Muscle layer of colon (tissue), 2 donors: ENCODE data around the gene C8B.

Experiments used
- H3K27ac ChIP-seq: one replicate; pipeline ENCODE4 v1.7.0; 2013; ENCODE audit warnings: low read depth, mild to moderate bottlenecking, low read length, moderate library complexity
- H3K27me3 ChIP-seq, 2 donors: one replicate each; pipeline ENCODE4 v1.7.0; 2013; ENCODE audit warnings: low read length in 2 of 2, mild to moderate bottlenecking in 2 of 2; ENCODE audit not compliant: insufficient read depth in 2 of 2, control insufficient read depth in 1 of 2
- H3K36me3 ChIP-seq: one replicate; pipeline ENCODE4 v1.7.0; 2013; ENCODE audit warnings: mild to moderate bottlenecking, low read length; ENCODE audit not compliant: insufficient read depth
- H3K4me1 ChIP-seq: one replicate; pipeline ENCODE4 v1.7.0; 2013; ENCODE audit warnings: mild to moderate bottlenecking, low read length; ENCODE audit not compliant: insufficient read depth
- H3K4me3 ChIP-seq, 2 donors: one replicate each; pipeline ENCODE4 v1.7.0; 2013; ENCODE audit warnings: low read length in 2 of 2, low read depth in 1 of 2, mild to moderate bottlenecking in 1 of 2, moderate library complexity in 1 of 2
- H3K9ac ChIP-seq: one replicate; pipeline ENCODE4 v1.7.0; 2013; ENCODE audit warnings: low read length
- H3K9me3 ChIP-seq: one replicate; pipeline ENCODE4 v1.7.0; 2013; ENCODE audit warnings: mild to moderate bottlenecking, low read length
- donor health status: abdominal sarcoma.
- donor health status: Adenocarcinoma of cecum.

Gene C8B

GRCh38 chr1:56927986-56928385, 37.8 kb downstream of the C8B start:
- Histone ChIP-seq H3K9me3 (no peaks in the 10 kb centered on the region), H3K4me3 (no peak overlapping the region), H3K9ac (no peak overlapping the region), H3K4me1 (no peaks in the 10 kb centered on the region), H3K27me3 (no peaks in the 10 kb centered on the region), H3K27ac (no peak overlapping the region), H3K36me3 (no peaks in the 10 kb centered on the region)

- Histone ChIP-seq H3K4me1 (no peaks in the 10 kb centered on the region), H3K4me3 (no peak overlapping the region), H3K9me3 (no peaks in the 10 kb centered on the region), H3K27ac (no peak overlapping the region), H3K36me3 (no peaks in the 10 kb centered on the region), H3K27me3 (no peaks in the 10 kb centered on the region), H3K9ac (no peak overlapping the region)
Measured at GRCh38 chr1:56927171-56927570, 38.6 kb downstream of the C8B start.

- no peaks in the 10 kb centered on the region for H3K36me3 ChIP-seq
Measured at GRCh38 chr1:56925193-56925592, 40.6 kb downstream of the C8B start.

GRCh38 chr1:56924116-56924515, 41.7 kb downstream of the C8B start:
- Histone ChIP-seq H3K27me3 (no peaks in the 10 kb centered on the region), H3K27ac (no peak overlapping the region), H3K9ac (no peak overlapping the region), H3K4me1 (no peaks in the 10 kb centered on the region), H3K36me3 (no peaks in the 10 kb centered on the region), H3K9me3 (no peaks in the 10 kb centered on the region), H3K4me3 (no peak overlapping the region)

More at GRCh38 chr1:56925193-56925592, 40.6 kb downstream of the C8B start:
- no peaks in the 10 kb centered on the region for H3K27me3 ChIP-seq
- no peak overlapping the region for H3K27ac ChIP-seq
- no peaks in the 10 kb centered on the region for H3K4me1 ChIP-seq
- no peak overlapping the region for H3K4me3 ChIP-seq
- H3K9ac ChIP-seq, result no peak overlapping the region
- no peaks in the 10 kb centered on the region for H3K9me3 ChIP-seq

- no peaks in the 10 kb centered on the region for H3K36me3 ChIP-seq
- H3K27ac ChIP-seq, result no peak overlapping the region
- no peak overlapping the region for H3K4me3 ChIP-seq
- no peaks in the 10 kb centered on the region for H3K27me3 ChIP-seq
- H3K9me3 ChIP-seq, result no peaks in the 10 kb centered on the region
- H3K4me1 ChIP-seq, result no peaks in the 10 kb centered on the region
- H3K9ac ChIP-seq, result no peak overlapping the region
Measured at GRCh38 chr1:56923201-56923600, 42.6 kb downstream of the C8B start.

- Histone ChIP-seq H3K36me3 (no peaks in the 10 kb centered on the region), H3K4me3 (no peak overlapping the region), H3K27ac (no peak overlapping the region), H3K27me3 (no peaks in the 10 kb centered on the region), H3K9ac (no peak overlapping the region), H3K4me1 (no peaks in the 10 kb centered on the region), H3K9me3 (no peaks in the 10 kb centered on the region)
Measured at GRCh38 chr1:56922507-56922906, 43.3 kb downstream of the C8B start.

- no peak overlapping the region for H3K9ac ChIP-seq
- no peaks in the 10 kb centered on the region for H3K4me1 ChIP-seq
- no peak overlapping the region for H3K4me3 ChIP-seq
- H3K27me3 ChIP-seq, result no peaks in the 10 kb centered on the region
- no peaks in the 10 kb centered on the region for H3K36me3 ChIP-seq
- no peaks in the 10 kb centered on the region for H3K9me3 ChIP-seq
- no peak overlapping the region for H3K27ac ChIP-seq
Measured at GRCh38 chr1:56922070-56922469, 43.7 kb downstream of the C8B start.

- Histone ChIP-seq H3K4me1 (no peaks in the 10 kb centered on the region), H3K27me3 (no peaks in the 10 kb centered on the region), H3K9me3 (no peaks in the 10 kb centered on the region), H3K27ac (no peak overlapping the region), H3K36me3 (no peaks in the 10 kb centered on the region), H3K9ac (no peak overlapping the region), H3K4me3 (no peak overlapping the region)
Measured at GRCh38 chr1:56921479-56921878, 44.3 kb downstream of the C8B start.

GRCh38 chr1:56920591-56921001, 45.2 kb downstream of the C8B start:
- Histone ChIP-seq H3K27me3 (no peaks in the 10 kb centered on the region), H3K36me3 (no peaks in the 10 kb centered on the region), H3K9me3 (no peaks in the 10 kb centered on the region), H3K4me1 (no peaks in the 10 kb centered on the region), H3K27ac (no peak overlapping the region), H3K4me3 (no peak overlapping the region), H3K9ac (no peak overlapping the region)

GRCh38 chr1:56917356-56917755, 48.5 kb downstream of the C8B start:
- H3K27me3 ChIP-seq, result no peaks in the 10 kb centered on the region
- H3K9me3 ChIP-seq, result no peaks in the 10 kb centered on the region
- H3K4me1 ChIP-seq, result no peaks in the 10 kb centered on the region
- no peaks in the 10 kb centered on the region for H3K36me3 ChIP-seq
- no peak overlapping the region for H3K9ac ChIP-seq
- no peak overlapping the region for H3K27ac ChIP-seq
- no peak overlapping the region for H3K4me3 ChIP-seq

- Histone ChIP-seq H3K27me3 (no peaks in the 10 kb centered on the region), H3K36me3 (no peaks in the 10 kb centered on the region), H3K9ac (no peak overlapping the region), H3K4me3 (no peak overlapping the region), H3K27ac (no peak overlapping the region), H3K4me1 (no peaks in the 10 kb centered on the region), H3K9me3 (no peaks in the 10 kb centered on the region)
Measured at GRCh38 chr1:56916630-56917029, 49.2 kb downstream of the C8B start.

- Histone ChIP-seq H3K36me3 (no peaks in the 10 kb centered on the region), H3K4me1 (no peaks in the 10 kb centered on the region), H3K9me3 (no peaks in the 10 kb centered on the region), H3K27me3 (no peaks in the 10 kb centered on the region), H3K9ac (no peak overlapping the region), H3K4me3 (no peak overlapping the region), H3K27ac (no peak overlapping the region)
Measured at GRCh38 chr1:56915960-56916359, 49.9 kb downstream of the C8B start.
